Loucy (cell line): ENCODE data around the gene CYP2A13.

Source experiments
- CTCF ChIP-seq: fragments of 200-600 bp; sonication (generic); conservative IDR thresholded peaks from 2 replicates; pipeline ENCODE4 v1.5.1; 2014; ENCODE audit warnings: mild to moderate bottlenecking, antibody characterized with exemption, low read length
- EZH2phosphoT487 ChIP-seq: fragments of 200-600 bp; IDR thresholded peaks from 2 replicates; pipeline ENCODE4 v1.6.1; 2018; ENCODE audit warnings: antibody characterized with exemption, mild to moderate bottlenecking, moderate library complexity, borderline replicate concordance

GRCh38 chr19:41116261-41116660, 28.0 kb downstream of the CYP2A13 start:
- TF ChIP-seq CTCF (no peak), EZH2phosphoT487 (no peak)
